Measurements from ENCODE around the gene PLCZ1. TPM values are rescaled to one million over a fixed set of nuclear protein-coding genes. Genes with fewer than 3 reads are reported as not detected.

The PLCZ1 gene
- total and polyA plus RNA-seq, 9 of the 15 experiments (the other 6 are each of a cell fraction or from before 2014, with no cell fraction given): not detected

- TF ChIP-seq CBFA2T3 (IDR thresholded peaks at IDR 0.05) (peak; percentile 58), BRF1 (IDR thresholded peaks at IDR 0.05; ENCODE audit: borderline replicate concordance, extremely low read depth, insufficient read length) (no peak), ERF (CRISPR knock-in tag; IDR thresholded peaks at IDR 0.05) (no peak), DMBX1 (CRISPR knock-in tag; IDR thresholded peaks at IDR 0.05; ENCODE audit: borderline replicate concordance) (no peak), MXI1 (IDR thresholded peaks at IDR 0.05; ENCODE audit: low read depth, low read length) (0 out of 2 replicates have a peak, but pooled peaks have one; percentile 69), ATF3 (IDR thresholded peaks at IDR 0.05) (peak; percentile 74), ATF3 (CRISPR knock-in tag; conservative IDR thresholded peaks at IDR 0.05) (no peak), CREB3 (tag; conservative IDR thresholded peaks at IDR 0.05; ENCODE audit: low read depth) (no peak), FOXA3 (CRISPR knock-in tag; conservative IDR thresholded peaks at IDR 0.05 in 1 of 2, IDR thresholded peaks at IDR 0.05 in 1 of 2) (no peak), HDAC6 (IDR thresholded peaks at IDR 0.05; ENCODE audit: low read depth, low read length) (no peak), RBM17 (IDR thresholded peaks at IDR 0.05; ENCODE audit: borderline replicate concordance, low read depth, low read length) (no peak), ZNF24 (IDR thresholded peaks at IDR 0.05) (no peak), FOS (IDR thresholded peaks at IDR 0.05; ENCODE audit: extremely low read depth, insufficient read length) (peak; percentile 7), NUFIP1 (IDR thresholded peaks at IDR 0.05; ENCODE audit: partially characterized antibody) (no peak), SMC3 (conservative IDR thresholded peaks at IDR 0.05; ENCODE audit: insufficient read depth, low read depth, low read length) (no peak), CTBP1 (IDR thresholded peaks at IDR 0.05; ENCODE audit: borderline replicate concordance) (no peak), TEAD2 (tag; IDR thresholded peaks at IDR 0.05) (no peak), ESRRA (IDR thresholded peaks at IDR 0.05; ENCODE audit: borderline replicate concordance, low read depth) (no peak)
- TF ChIP-seq, protein P1, sequence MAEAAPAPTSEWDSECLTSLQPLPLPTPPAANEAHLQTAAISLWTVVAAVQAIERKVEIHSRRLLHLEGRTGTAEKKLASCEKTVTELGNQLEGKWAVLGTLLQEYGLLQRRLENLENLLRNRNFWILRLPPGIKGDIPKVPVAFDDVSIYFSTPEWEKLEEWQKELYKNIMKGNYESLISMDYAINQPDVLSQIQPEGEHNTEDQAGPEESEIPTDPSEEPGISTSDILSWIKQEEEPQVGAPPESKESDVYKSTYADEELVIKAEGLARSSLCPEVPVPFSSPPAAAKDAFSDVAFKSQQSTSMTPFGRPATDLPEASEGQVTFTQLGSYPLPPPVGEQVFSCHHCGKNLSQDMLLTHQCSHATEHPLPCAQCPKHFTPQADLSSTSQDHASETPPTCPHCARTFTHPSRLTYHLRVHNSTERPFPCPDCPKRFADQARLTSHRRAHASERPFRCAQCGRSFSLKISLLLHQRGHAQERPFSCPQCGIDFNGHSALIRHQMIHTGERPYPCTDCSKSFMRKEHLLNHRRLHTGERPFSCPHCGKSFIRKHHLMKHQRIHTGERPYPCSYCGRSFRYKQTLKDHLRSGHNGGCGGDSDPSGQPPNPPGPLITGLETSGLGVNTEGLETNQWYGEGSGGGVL (CRISPR knock-in tag; IDR thresholded peaks at IDR 0.05): no peak
- TF ChIP-seq, protein P2, sequence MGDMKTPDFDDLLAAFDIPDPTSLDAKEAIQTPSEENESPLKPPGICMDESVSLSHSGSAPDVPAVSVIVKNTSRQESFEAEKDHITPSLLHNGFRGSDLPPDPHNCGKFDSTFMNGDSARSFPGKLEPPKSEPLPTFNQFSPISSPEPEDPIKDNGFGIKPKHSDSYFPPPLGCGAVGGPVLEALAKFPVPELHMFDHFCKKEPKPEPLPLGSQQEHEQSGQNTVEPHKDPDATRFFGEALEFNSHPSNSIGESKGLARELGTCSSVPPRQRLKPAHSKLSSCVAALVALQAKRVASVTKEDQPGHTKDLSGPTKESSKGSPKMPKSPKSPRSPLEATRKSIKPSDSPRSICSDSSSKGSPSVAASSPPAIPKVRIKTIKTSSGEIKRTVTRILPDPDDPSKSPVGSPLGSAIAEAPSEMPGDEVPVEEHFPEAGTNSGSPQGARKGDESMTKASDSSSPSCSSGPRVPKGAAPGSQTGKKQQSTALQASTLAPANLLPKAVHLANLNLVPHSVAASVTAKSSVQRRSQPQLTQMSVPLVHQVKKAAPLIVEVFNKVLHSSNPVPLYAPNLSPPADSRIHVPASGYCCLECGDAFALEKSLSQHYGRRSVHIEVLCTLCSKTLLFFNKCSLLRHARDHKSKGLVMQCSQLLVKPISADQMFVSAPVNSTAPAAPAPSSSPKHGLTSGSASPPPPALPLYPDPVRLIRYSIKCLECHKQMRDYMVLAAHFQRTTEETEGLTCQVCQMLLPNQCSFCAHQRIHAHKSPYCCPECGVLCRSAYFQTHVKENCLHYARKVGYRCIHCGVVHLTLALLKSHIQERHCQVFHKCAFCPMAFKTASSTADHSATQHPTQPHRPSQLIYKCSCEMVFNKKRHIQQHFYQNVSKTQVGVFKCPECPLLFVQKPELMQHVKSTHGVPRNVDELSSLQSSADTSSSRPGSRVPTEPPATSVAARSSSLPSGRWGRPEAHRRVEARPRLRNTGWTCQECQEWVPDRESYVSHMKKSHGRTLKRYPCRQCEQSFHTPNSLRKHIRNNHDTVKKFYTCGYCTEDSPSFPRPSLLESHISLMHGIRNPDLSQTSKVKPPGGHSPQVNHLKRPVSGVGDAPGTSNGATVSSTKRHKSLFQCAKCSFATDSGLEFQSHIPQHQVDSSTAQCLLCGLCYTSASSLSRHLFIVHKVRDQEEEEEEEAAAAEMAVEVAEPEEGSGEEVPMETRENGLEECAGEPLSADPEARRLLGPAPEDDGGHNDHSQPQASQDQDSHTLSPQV (IDR thresholded peaks at IDR 0.05): no peak
These were observed 54.3 kb downstream of the PLCZ1 start (continued) for GRCh38 chr12:18683327-18684013.
